OCI-LY3 (cell line): ENCODE data around the gene EIF3K.

Experiments used
- H2AFZ ChIP-seq: fragments of 200-600, 300-600 bp; shearing (Covaris generic); 2 replicates; pipeline ENCODE4 v1.6.0; 2014; ENCODE audit warnings: antibody characterized with exemption, low read depth, low read length
- H3K27ac ChIP-seq: fragments of 200-600, 300-600 bp; sonication (generic); 2 replicates; pipeline ENCODE4 v1.5.1; 2014; ENCODE audit warnings: mild to moderate bottlenecking, low read length, moderate library complexity, mixed read lengths
- H3K27me3 ChIP-seq: fragments of 200-600, 300-600 bp; sonication (generic); 2 replicates; pipeline ENCODE4 v1.6.1; 2014; ENCODE audit warnings: low read depth, low read length, mixed read lengths
- H3K36me3 ChIP-seq: fragments of 200-600, 300-600 bp; sonication (generic); replicated peaks from 2 replicates; pipeline ENCODE3; 2014; ENCODE audit warnings: low read depth, low read length, mixed read lengths
- H3K4me1 ChIP-seq: fragments of 300-600, 200-600 bp; sonication (generic); 2 replicates; pipeline ENCODE4 v1.6.1; 2014; ENCODE audit warnings: low read length, mixed read lengths
- H3K4me2 ChIP-seq: fragments of 200-600, 300-600 bp; sonication (generic); 2 replicates; pipeline ENCODE4 v1.6.1; 2014; ENCODE audit warnings: low read length, mixed read lengths
- H3K4me3 ChIP-seq: fragments of 300-600, 200-600 bp; sonication (generic); 2 replicates; pipeline ENCODE4 v1.5.1; 2014; ENCODE audit warnings: antibody characterized with exemption, mild to moderate bottlenecking, low read length, moderate library complexity
- H3K79me2 ChIP-seq: fragments of 300-600, 200-600 bp; shearing (Covaris generic); 2 replicates; pipeline ENCODE4 v1.6.1; 2014; ENCODE audit warnings: mild to moderate bottlenecking, low read length, mixed read lengths
- H3K9ac ChIP-seq: fragments of 300-600, 200-600 bp; shearing (Covaris generic); 2 replicates; pipeline ENCODE4 v1.6.0; 2014; ENCODE audit warnings: mild to moderate bottlenecking, low read length, moderate library complexity
- H3K9me3 ChIP-seq: fragments of 200-600, 300-600 bp; shearing (Covaris generic); 2 replicates; pipeline ENCODE4 v1.6.1; 2014; ENCODE audit warnings: low read length, mixed read lengths; ENCODE audit not compliant: insufficient read depth
- H4K20me1 ChIP-seq: fragments of 200-600, 300-600 bp; sonication (generic); 2 replicates; pipeline ENCODE4 v1.6.1; 2016; ENCODE audit warnings: low read length, mixed read lengths; ENCODE audit not compliant: insufficient read depth
- CTCF ChIP-seq: fragments of 200-600, 300-600 bp; sonication (generic); IDR thresholded peaks from 2 replicates; pipeline ENCODE4 v1.5.1; 2014; ENCODE audit warnings: antibody characterized with exemption, low read length, low read depth
- EZH2phosphoT487 ChIP-seq: fragments of 200-600 bp; shearing (Covaris generic); IDR thresholded peaks from 2 replicates; pipeline ENCODE4 v1.6.1; 2018; ENCODE audit warnings: antibody characterized with exemption, mixed run types, low read depth

Gene EIF3K

GRCh38 chr19:38683393-38684077 lies 64.5 kb downstream of the EIF3K start:
- Histone ChIP-seq H3K27me3 (no peaks in the 10 kb centered on the region), H3K4me2 (peak overlapping the region; percentile 72), H2AFZ (no peak overlapping the region), H3K9me3 (no peaks in the 10 kb centered on the region), H3K36me3 (peaks cover 24% of the 10 kb centered on the region), H3K79me2 (peaks cover 97% of the 10 kb centered on the region), H3K4me1 (peaks cover 60% of the 10 kb centered on the region), H4K20me1 (no peaks in the 10 kb centered on the region), H3K4me3 (peak overlapping the region; percentile 53; the same call in 1 of the 2 replicates), H3K27ac (peak overlapping the region; percentile 82), H3K9ac (peak overlapping the region; percentile 52)
- no peak for TF ChIP-seq EZH2phosphoT487
- TF ChIP-seq CTCF: no peak

- TF ChIP-seq CTCF (no peak), EZH2phosphoT487 (no peak)
- Histone ChIP-seq H3K36me3 (peaks cover 26% of the 10 kb centered on the region), H3K4me1 (peaks cover 67% of the 10 kb centered on the region)
Observed at GRCh38 chr19:38684078-38684861, 65.3 kb downstream of the EIF3K start.

GRCh38 chr19:38684862-38685665 lies 66.1 kb downstream of the EIF3K start:
- TF ChIP-seq CTCF: no peak
- TF ChIP-seq EZH2phosphoT487: no peak
- Histone ChIP-seq H3K9ac (peak overlapping the region; percentile 52), H3K4me2 (peak overlapping the region; percentile 72), H3K36me3 (peaks cover 26% of the 10 kb centered on the region), H2AFZ (no peak overlapping the region), H3K27ac (peak overlapping the region; percentile 82), H3K4me1 (peaks cover 69% of the 10 kb centered on the region), H3K79me2 (peaks cover 97% of the 10 kb centered on the region), H4K20me1 (no peaks in the 10 kb centered on the region), H3K27me3 (no peaks in the 10 kb centered on the region), H3K9me3 (no peaks in the 10 kb centered on the region), H3K4me3 (peak overlapping the region; percentile 53)

More at GRCh38 chr19:38684078-38684861, 65.3 kb downstream of the EIF3K start:
- Histone ChIP-seq H4K20me1 (no peaks in the 10 kb centered on the region), H3K27ac (peak overlapping the region; percentile 82), H3K27me3 (no peaks in the 10 kb centered on the region), H3K9me3 (no peaks in the 10 kb centered on the region), H3K4me3 (peak overlapping the region; percentile 53), H3K4me2 (peak overlapping the region; percentile 72), H2AFZ (no peak overlapping the region), H3K9ac (peak overlapping the region; percentile 52), H3K79me2 (peaks cover 97% of the 10 kb centered on the region)
